SK-N-MC (cell line): ENCODE measurements around the gene AFF1.
A peak's percentile ranks its signal among the peaks of the same experiment; 100 is the strongest.
"Not testable (repeated sequence)": the region's sequence is repeated elsewhere in the genome, so short reads cannot be mapped to it uniquely, and the experiment has no call there.

Experiments
- DNase-seq: peaks from one replicate; pipeline ENCODE4 v3.0.0-alpha.2; 2011; ENCODE audit warnings: low read depth, low spot score
- H3K27ac ChIP-seq: fragments of 200-600 bp; sonication (generic); 2 replicates; pipeline ENCODE4 v1.5.1; 2016; ENCODE audit warnings: mixed run types
- H3K36me3 ChIP-seq: fragments of 200-600 bp; sonication (generic); 2 replicates; pipeline ENCODE4 v1.6.1; 2017; ENCODE audit warnings: antibody characterized with exemption, low read length, mixed read lengths; ENCODE audit not compliant: insufficient read depth
- H3K4me3 ChIP-seq: fragments of 200-600 bp; sonication (generic); 2 replicates; pipeline ENCODE4 v1.5.1; 2016
- H3K9ac ChIP-seq: fragments of 200-600 bp; sonication (generic); 2 replicates; pipeline ENCODE4 v1.8.0; 2017; ENCODE audit warnings: mixed run types, mixed read lengths; ENCODE audit not compliant: insufficient read length
- H3K9me3 ChIP-seq: fragments of 200-600 bp; sonication (generic); 2 replicates; pipeline ENCODE4 v1.6.1; 2017; ENCODE audit warnings: low read depth, mild to moderate bottlenecking, antibody characterized with exemption, low read length, moderate library complexity, mixed read lengths
- EZH2 ChIP-seq: fragments of 200-600 bp; sonication (generic); IDR thresholded peaks from one replicate; pipeline ENCODE4 v1.6.1; 2017; ENCODE audit warnings: antibody characterized with exemption
- FOXP2 ChIP-seq: optimal IDR thresholded peaks from 2 replicates; pipeline ENCODE3; 2011; ENCODE audit warnings: mild to moderate bottlenecking, moderate library complexity; ENCODE audit not compliant: insufficient read depth; ENCODE audit errors: extremely low read length, control extremely low read depth
- POLR2AphosphoS5 ChIP-seq: IDR thresholded peaks from 2 replicates; pipeline ENCODE4 v1.6.1; 2012; ENCODE audit warnings: mild to moderate bottlenecking, low read depth, low read length, borderline replicate concordance

AFF1 gene

GRCh38 chr4:87032884-87033533, 98.2 kb downstream of the AFF1 start:
- H3K9ac ChIP-seq: no peak overlapping the region
- TF ChIP-seq FOXP2: no peak
- no peak for TF ChIP-seq POLR2AphosphoS5
- TF ChIP-seq EZH2: no peak
- H3K27ac ChIP-seq: peak overlapping the region; percentile 63; the same call in 1 of the 2 replicates
- no peaks in the 10 kb centered on the region for H3K9me3 ChIP-seq
- peak overlapping the region; percentile 16; the same call in 1 of the 2 replicates for H3K4me3 ChIP-seq
- no peaks in the 10 kb centered on the region for H3K36me3 ChIP-seq
- no peak for DNase-seq

- Histone ChIP-seq H3K4me3 (no peak overlapping the region), H3K27ac (no peak overlapping the region), H3K9ac (no peak overlapping the region), H3K9me3 (no peaks in the 10 kb centered on the region), H3K36me3 (no peaks in the 10 kb centered on the region)
- TF ChIP-seq EZH2: no peak
- TF ChIP-seq FOXP2: no peak
- TF ChIP-seq POLR2AphosphoS5: no peak
- no peak for DNase-seq
Observed at GRCh38 chr4:87033902-87034301, 99.1 kb downstream of the AFF1 start.

- H3K9me3 ChIP-seq: no peaks in the 10 kb centered on the region
- no peak overlapping the region for H3K4me3 ChIP-seq
- no peak overlapping the region for H3K27ac ChIP-seq
- H3K36me3 ChIP-seq: no peaks in the 10 kb centered on the region
- H3K9ac ChIP-seq: no peak overlapping the region
- no peak for DNase-seq
- TF ChIP-seq FOXP2 (no peak), POLR2AphosphoS5 (no peak), EZH2 (no peak)
Observed at GRCh38 chr4:87034527-87034926, 99.7 kb downstream of the AFF1 start.

GRCh38 chr4:87035881-87036509, 101.2 kb downstream of the AFF1 start:
- H3K9ac ChIP-seq: no peak overlapping the region
- no peaks in the 10 kb centered on the region for H3K36me3 ChIP-seq
- no peak overlapping the region for H3K27ac ChIP-seq
- H3K4me3 ChIP-seq: no peak overlapping the region
- TF ChIP-seq POLR2AphosphoS5 (no peak), FOXP2 (no peak), EZH2 (no peak)
- no peak for DNase-seq
- H3K9me3 ChIP-seq: no peaks in the 10 kb centered on the region

- Histone ChIP-seq H3K4me3 (no peak overlapping the region), H3K27ac (no peak overlapping the region), H3K36me3 (no peaks in the 10 kb centered on the region), H3K9ac (no peak overlapping the region), H3K9me3 (no peaks in the 10 kb centered on the region)
- no peak for TF ChIP-seq EZH2
- no peak for TF ChIP-seq FOXP2
- no peak for TF ChIP-seq POLR2AphosphoS5
- DNase-seq: no peak
Observed at GRCh38 chr4:87036713-87037112, 101.9 kb downstream of the AFF1 start.

- not testable (repeated sequence) for H3K9me3 ChIP-seq, H3K36me3 ChIP-seq, DNase-seq, H3K4me3 ChIP-seq, H3K9ac ChIP-seq, H3K27ac ChIP-seq
Observed at GRCh38 chr4:87037171-87037570, 102.4 kb downstream of the AFF1 start.

- no peak overlapping the region for H3K27ac ChIP-seq
- H3K36me3 ChIP-seq: no peaks in the 10 kb centered on the region
- H3K9me3 ChIP-seq: no peaks in the 10 kb centered on the region
- no peak for DNase-seq
- no peak overlapping the region for H3K4me3 ChIP-seq
- H3K9ac ChIP-seq: no peak overlapping the region
- TF ChIP-seq EZH2 (no peak), POLR2AphosphoS5 (no peak), FOXP2 (no peak)
Observed at GRCh38 chr4:87037671-87038334, 103.0 kb downstream of the AFF1 start.

GRCh38 chr4:87038837-87039615, 104.2 kb downstream of the AFF1 start:
- TF ChIP-seq FOXP2: no peak
- no peak for TF ChIP-seq POLR2AphosphoS5
- TF ChIP-seq EZH2: no peak
- no peak overlapping the region for H3K9ac ChIP-seq
- DNase-seq: no peak
- H3K9me3 ChIP-seq: no peaks in the 10 kb centered on the region
- H3K36me3 ChIP-seq: no peaks in the 10 kb centered on the region
- no peak overlapping the region for H3K27ac ChIP-seq
- no peak overlapping the region for H3K4me3 ChIP-seq
